Measurements from ENCODE around the gene CADM1.

The CADM1 gene

GRCh38 chr11:115199481-115200069, 304.6 kb downstream of the CADM1 start:
- FAIRE-seq: no peak

- no peak for FAIRE-seq
Observed at GRCh38 chr11:115198321-115198741, 305.9 kb downstream of the CADM1 start.

- FAIRE-seq: no peak
Observed at GRCh38 chr11:115197433-115197832, 306.8 kb downstream of the CADM1 start.

- FAIRE-seq: no peak
Observed at GRCh38 chr11:115197031-115197430, 307.2 kb downstream of the CADM1 start.

GRCh38 chr11:115194802-115195110, 309.5 kb downstream of the CADM1 start:
- no peak for FAIRE-seq

- no peak for FAIRE-seq
Observed at GRCh38 chr11:115193914-115194801, 310.1 kb downstream of the CADM1 start.

GRCh38 chr11:115191761-115192160, 312.5 kb downstream of the CADM1 start:
- FAIRE-seq: no peak

- no peak for FAIRE-seq
Observed at GRCh38 chr11:115190196-115190595, 314.0 kb downstream of the CADM1 start.

- no peak for FAIRE-seq
Observed at GRCh38 chr11:115188898-115189278, 315.3 kb downstream of the CADM1 start.

GRCh38 chr11:115188188-115188897, 315.9 kb downstream of the CADM1 start:
- FAIRE-seq: no peak

GRCh38 chr11:115185931-115186330, 318.3 kb downstream of the CADM1 start:
- no peak for FAIRE-seq

- no peak for FAIRE-seq
Observed at GRCh38 chr11:115185507-115185906, 318.7 kb downstream of the CADM1 start.

- no peak for FAIRE-seq
Observed at GRCh38 chr11:115184901-115185300, 319.3 kb downstream of the CADM1 start.

GRCh38 chr11:115183830-115184229, 320.4 kb downstream of the CADM1 start:
- no peak for FAIRE-seq

GRCh38 chr11:115183136-115183535, 321.1 kb downstream of the CADM1 start:
- no peak for FAIRE-seq

GRCh38 chr11:115182282-115182955, 321.8 kb downstream of the CADM1 start:
- FAIRE-seq: no peak

- FAIRE-seq: no peak
Observed at GRCh38 chr11:115181538-115181937, 322.7 kb downstream of the CADM1 start.

GRCh38 chr11:115180272-115180671, 323.9 kb downstream of the CADM1 start:
- no peak for FAIRE-seq

GRCh38 chr11:115179636-115180035, 324.6 kb downstream of the CADM1 start:
- no peak for FAIRE-seq

- FAIRE-seq: no peak
Observed at GRCh38 chr11:115178705-115179104, 325.5 kb downstream of the CADM1 start.

GRCh38 chr11:115173136-115173535, 331.1 kb downstream of the CADM1 start:
- no peak for FAIRE-seq

- no peak for FAIRE-seq
Observed at GRCh38 chr11:115170133-115170815, 333.9 kb downstream of the CADM1 start.

- no peak for FAIRE-seq
Observed at GRCh38 chr11:115169251-115169650, 335.0 kb downstream of the CADM1 start.

Measured in A204.1 (cell line).